ENCODE data around the gene CXorf49.
"Not testable (repeated sequence)": the region's sequence is repeated elsewhere in the genome, so short reads cannot be mapped to it uniquely, and the experiment has no call there.

Gene CXorf49

DNA sequence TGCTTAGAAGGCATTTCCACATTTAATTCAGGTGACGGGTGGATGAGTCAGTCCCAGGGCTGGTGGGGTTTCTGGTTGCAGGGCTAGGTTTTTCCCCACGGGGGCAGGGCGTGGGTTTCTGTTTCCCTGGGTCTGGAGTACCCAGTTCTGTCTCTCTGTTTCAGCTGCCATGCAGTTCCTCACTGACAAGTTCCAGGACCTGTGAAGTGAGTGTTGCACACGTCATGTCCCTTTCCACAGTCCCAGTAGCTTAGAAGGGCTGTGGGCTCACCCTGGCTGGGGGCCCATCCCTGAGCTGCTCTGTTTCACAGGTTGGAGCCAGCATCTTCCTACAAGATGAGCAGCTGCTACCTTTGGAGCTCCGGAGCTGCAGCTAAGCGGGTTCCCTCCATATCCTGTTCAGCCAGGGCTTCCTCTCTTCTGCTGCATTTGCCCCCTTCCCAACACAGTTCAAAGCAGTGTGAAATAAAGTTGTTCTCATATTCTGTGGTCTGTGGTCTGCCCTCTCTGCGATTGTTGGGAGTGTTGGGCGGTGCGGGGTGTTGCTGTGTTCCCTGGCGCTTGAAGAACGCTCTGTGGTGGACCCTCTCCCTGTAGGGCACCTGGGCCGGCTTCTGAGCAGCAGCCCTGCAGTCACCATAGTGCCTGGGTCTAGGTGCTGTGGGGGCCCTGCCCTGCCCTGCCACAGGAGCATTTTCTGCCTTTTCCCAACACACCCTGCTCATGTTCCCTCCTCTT lies 46.9 kb downstream of the CXorf49 start:
- DNase-seq: no peak

DNA sequence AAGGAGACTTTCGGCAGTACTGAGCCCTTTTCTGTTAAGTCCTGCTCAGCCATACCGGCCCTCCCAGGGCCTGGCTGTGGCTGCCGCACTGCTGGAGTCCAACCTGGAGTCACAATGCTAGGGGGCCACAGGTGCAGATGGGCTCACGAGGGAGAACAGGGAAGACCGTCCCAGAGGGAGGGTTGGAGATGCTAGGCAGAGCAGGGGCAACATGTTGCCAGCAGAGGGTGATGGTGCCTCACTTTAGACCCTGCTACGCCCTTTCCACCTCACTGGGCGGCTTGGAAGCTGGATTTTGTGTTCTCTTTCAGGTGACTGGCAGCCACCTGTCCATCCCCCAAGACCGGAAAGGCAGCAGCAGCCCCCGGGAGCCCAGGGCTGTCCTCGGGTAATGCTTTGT lies 48.1 kb downstream of the CXorf49 start:
- DNase-seq: not testable (repeated sequence)

DNA sequence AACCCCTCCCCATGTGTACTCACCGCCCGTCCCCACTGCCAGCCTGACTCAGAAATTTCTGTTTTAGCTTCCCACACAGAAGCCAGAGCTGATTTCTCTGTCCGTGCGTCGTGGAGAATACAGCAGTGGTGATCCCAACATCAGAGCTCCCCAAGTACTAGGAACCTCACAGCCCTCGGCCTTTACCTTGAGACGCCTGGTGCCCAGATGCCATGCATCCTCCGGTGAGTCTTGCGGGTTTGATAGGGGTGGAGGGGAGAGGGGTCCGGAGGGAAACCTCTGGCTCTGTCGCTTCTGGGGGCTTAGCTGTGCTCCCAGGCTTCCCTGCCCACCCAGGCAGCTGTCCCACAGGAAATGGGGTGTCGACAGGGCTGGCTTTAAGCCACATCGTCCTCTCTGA lies 48.6 kb downstream of the CXorf49 start:
- no peak for DNase-seq

DNA sequence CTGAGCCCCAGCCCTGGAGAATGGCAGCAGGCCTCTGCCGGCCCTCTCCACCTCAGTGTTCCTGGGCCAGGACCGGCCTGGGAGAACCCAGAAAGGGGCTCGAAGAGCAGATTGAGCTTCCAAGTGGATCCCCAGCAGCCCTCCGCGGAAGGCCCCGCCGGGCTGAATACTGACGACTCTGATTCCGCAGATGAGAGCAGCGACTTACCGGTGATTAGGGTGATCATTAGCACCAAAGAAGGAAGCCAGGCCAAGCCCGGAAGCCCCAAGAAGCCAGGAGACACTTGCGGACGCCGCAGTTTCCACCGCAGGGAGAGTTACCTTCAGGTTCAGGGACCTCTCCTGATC lies 49.9 kb downstream of the CXorf49 start:
- DNase-seq: no peak

DNA sequence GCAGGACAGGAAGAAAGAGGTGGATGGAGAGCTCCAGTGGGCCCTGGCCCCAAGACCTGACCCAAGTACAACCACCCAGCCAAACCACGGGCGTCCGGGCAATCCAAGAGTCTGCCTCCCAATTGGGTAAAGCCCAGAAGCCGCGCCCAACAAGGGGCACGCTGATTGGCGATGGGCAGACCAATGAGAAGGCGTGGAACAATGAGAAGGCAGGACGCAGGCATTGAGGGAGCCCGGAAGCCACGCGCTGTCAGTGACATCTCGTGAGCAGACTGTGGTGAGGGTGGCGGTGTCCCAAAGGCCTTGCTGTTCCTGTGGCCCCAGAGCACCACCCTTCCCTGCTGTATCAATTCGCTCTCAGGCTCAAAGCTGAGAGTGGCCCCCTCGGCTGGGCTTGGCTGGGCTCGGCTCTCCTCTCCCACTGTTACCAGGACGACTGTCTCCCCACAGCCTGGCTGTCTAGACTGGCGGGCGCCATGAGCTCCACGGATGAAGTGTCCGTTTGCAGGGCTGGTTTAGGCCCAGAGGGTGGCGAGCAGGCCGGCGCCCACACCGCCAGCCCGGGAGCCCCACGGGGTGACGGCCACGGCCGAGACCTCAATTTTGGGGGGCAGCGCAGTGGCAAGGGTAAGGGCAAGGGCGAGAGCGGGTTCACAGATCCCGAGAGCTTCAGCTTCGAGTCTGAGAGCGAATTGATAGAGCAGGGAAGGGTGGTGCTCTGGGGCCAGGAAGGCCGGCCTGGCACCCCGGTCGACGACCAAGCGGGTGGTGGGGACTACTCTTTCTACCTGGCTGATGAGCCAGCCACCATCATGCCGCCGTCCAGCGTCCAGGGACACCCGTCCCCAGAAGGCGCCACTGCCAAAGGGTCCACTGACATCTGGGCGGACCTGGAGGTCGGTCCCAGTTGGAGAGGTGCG lies 50.5 kb downstream of the CXorf49 start, which contains the start of gene LOC101059915:
LOC101059915 (plus strand) TSS at position 219 of the 920 bp plus-strand sequence.
- peak; percentile 81 for DNase-seq

DNA sequence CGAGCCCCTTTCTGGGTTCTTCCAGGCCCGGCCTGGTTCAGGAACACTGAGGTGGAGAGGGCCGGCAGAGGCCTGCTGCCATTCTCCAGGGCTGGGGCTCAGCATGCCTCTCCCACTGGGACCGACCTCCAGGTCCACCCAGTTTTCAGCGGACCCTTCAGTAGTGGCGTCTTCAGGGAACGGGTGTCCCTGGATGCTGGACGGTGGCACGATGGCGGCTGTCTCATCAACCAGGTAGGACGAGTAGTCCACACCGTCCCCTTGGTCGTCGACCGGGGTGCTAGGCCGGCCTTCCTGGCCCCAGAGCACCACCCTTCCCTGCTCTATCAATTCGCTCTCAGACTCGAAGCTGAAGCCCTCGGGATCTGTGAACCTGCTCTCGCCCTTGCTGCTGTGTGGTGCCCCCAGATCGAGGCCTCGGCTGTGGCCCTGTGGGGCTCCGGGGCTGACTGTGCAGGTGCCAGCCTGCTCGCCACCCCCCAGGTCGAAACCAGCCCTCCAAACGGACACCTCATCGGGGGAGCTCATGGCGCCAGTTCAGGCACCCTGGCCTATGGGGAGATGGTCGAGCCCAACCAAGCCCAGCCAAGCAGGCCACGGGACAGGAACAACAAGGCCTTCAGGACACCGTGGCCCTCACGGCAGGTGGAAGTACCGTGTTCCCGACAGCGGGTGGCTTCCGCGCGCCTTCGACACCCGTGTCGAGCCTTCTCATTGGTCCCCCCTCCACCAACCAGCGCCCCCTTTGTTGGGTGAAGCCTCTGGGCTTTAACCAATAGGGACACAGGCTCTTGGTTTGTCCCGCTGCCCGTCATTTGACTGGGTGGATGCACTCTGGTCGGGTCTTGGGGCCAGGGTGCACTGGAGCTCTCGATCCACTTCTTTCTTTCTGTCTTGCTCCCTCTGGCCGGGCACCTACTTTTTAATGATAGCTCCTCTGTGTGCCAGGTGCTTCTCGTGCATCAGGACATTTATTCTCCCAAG lies 51.6 kb downstream of the CXorf49 start:
- peak; percentile 70 for DNase-seq

DNA sequence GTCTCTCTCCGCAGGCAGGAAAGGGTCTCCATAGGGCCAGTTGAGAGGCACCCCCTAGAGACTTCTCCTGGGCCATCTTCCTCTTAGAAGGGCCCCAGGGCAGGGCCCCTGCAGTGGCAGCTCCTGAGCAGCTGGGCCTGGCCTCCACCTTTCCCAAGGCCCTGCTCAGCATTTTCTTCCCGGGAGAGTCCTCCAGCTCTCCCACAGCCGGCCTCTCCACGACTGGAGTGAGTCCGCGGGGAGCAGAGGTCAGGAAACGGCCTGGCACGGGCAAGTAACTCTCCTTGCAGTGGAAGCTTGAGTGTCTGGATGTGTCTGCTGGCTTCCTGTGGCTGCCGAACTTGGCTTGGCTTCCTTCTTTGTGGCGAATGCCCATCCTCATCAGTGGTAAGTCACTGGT lies 52.3 kb downstream of the CXorf49 start:
- no peak for DNase-seq

DNA sequence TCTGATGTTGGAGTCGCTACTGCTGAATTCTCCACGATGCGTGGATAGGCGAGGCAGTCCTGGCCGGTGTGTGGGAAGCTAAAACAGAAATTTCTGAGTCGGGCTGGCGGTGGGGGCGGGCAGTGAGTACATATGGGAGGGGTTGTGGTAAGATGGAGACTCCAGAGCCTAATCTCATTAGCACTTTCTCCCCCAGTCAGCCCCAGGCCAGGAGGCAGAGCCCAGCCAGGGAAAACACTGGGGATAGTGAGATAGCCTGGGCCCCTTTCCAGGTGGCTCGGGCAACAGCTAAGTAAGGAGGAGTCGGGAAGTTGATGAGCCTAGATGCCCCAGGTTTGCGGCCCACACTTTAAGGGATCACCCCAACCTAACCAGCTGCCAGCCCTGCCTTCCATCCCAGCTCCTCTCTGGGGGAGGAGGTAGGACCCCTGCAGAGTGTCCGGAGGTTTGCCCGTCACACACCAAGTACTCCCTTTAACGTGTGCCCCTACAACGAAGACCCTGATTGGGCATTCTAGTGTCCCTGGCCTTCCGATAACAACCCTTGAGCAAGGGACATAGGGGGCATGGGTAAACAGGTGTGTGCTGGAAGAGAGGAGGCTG lies 53.1 kb downstream of the CXorf49 start:
- DNase-seq: no peak
